Measurements from ENCODE around the gene SMCO2.
"Not testable (repeated sequence)": the region's sequence is repeated elsewhere in the genome, so short reads cannot be mapped to it uniquely, and the experiment has no call there.

SMCO2 gene

GRCh38 chr12:27530157-27530922 lies 83.8 kb downstream of the SMCO2 start:
- no peak for DNase-seq

GRCh38 chr12:27531896-27532295 lies 85.4 kb downstream of the SMCO2 start:
- no peak for DNase-seq

GRCh38 chr12:27534060-27534764 lies 87.7 kb downstream of the SMCO2 start:
- no peak for DNase-seq

- DNase-seq, result no peak
Observed at GRCh38 chr12:27534765-27535161, 88.2 kb downstream of the SMCO2 start.

DNA sequence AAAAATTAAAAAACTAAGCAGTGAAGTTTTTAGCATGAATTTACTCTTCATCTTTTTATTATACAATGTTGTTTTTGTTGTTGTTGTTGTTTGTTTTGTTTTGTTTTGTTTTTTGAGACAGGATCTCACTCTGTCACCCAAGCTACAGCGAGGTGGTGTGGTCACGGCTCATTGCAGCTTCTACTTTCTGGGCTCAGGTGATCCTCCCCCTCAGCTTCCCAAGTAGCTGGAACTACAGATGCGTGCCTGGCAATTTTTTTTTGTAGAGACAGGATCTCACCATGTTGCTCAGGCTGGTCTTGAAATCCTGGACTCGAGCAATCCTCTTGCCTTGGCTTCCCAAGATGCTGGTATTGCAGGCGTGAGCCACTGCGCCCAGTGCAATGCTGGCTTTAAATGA lies 88.8 kb downstream of the SMCO2 start:
- no peak for DNase-seq

DNA sequence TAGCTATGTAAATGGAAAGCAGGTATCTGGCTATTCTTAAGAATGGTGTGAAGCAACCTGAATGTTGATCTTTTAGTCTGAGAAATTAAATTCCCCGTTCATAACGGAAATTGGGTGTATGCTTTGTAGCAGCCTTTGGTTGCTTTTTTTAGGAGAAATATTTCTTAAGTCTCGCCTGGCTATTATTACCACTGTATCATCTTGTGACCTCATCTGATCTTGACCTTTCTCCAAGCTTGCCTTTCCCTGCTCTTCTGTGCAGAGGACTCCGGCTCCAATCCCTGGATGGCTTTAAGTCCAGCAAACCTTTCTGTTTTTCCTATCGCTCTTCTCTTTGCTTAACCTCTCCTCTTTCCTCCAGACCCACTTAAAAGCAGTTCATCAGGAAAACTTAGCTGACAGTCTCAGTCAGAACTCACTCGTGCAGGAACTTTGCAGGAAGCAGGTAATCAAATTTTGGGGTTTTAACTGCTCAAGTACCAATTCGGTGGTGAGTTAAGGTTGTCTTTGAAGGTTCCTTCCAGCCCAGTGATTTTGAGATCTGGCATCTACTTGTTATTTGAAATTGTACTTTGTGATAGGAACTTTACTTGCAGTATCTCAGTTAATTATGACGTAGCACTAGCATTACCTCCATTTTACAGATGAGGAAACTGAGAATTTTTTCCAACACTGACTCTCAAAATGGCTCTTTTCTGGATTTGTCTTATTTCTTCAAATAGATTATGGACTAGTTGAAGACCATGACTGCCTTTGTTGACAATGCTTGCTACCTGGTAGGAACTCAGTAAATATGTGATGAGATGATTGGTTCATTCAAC lies 91.5 kb downstream of the SMCO2 start:
- DNase-seq, result no peak

DNA sequence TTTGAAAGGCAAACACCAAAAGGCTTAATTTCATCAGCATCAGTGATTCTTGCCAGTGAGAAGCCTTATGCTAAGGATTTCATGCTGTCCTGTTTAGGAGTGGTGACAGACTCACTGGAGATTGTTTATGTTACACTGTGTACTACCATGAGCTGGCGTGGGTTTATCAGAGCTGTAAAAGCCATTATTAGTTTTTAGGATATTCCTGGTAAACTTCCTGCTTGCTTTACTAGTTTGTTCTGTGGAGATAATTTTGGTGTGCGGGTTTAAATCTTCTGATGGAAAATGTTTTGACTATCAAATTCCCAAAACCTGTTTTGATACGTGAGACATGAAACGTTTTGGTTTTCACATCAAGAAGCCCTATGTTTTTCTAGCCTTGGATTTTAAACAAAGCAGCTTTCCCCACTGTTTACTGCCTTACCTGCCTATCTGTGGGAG lies 92.7 kb downstream of the SMCO2 start:
- DNase-seq, result no peak

DNA sequence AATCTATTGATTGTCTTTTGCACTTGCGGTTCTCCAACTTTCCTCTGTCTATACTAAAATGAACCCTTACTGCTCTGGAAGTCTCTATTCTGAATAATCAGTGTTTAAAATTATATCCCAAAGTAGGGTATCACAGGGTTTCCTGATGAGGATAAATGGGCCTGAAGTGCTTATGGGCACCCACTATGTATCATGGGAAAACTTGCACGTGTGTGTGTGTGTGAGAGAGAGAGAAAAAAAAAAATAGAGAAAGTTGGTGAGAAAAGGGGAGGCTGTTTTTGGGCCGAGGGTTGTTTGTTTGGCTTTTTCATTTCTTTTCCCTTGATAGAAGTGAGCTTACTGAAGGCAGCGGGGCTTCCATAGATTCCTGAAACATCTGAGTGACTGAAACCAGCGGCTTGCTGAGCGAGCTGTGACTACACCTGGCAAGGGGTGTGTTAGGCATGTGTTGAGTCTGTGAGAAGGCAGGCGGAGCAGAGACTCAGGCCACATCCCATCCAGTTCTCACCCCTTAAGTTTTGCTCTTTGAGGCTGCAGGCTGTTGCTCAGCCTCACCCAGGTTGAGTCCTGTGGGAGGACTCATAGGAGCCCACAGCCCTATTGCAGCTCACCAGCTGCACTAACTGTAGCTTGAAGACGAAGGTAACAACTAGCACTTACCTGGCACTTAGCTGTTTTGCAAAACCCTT lies 94.6 kb downstream of the SMCO2 start:
- DNase-seq, result no peak

GRCh38 chr12:27542628-27543027 lies 96.1 kb downstream of the SMCO2 start:
- no peak for DNase-seq

DNA sequence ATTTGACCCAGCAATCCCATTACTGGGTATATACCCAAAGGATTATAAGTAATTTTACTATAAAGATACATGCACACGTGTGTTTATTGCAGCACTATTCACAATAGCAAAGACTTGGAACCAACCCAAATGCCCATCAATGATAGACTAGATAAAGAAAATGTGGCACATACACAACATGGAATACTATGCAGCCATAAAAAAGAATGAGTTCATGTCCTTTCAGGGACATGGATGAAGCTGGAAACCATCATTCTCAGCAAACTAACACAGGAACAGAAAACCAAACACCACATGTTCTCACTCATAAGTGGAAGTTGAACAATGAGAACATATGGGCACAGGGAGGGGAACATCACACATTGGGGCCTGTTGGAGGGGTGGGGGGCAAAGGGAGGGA lies 98.3 kb downstream of the SMCO2 start:
- DNase-seq, result not testable (repeated sequence)

DNA sequence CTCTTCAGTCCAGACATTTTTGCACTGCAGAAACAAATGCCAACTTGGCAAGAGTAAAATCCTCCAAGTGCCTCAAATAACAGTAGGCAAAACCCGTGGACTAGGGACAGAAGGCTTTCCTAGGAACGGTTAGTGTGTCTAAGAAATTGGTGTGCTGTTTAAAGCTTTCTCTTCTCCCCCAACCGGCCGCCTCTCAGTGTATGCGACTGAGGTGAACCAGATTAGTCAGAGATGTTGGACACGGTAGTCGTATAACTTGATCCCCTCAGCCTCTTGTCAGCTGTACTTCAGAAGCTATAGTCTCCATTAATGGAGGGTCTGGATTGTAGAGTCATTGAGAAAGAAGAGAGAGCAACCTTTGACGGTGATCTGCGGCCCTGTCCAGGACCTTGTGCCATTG lies 99.1 kb downstream of the SMCO2 start:
- DNase-seq, result no peak

DNA sequence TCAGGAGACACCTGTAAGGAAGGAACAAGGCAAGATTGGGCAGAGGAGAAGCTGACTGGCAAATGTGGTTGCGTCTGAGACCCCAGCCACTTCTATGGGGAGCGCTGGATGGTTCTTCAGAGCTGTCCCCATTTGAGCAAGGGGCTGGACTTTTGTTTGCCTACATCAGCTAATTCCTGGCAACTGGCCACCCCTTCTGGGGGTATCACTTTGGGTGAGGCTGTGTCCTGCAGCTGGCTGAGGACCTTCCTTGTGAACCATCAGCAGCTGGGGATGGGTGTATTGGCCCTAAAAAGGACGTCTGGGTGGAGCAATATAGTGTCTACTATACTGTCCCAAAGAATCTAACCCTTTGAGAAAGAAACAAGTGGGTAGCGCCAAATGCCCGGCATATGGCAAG lies 101.1 kb downstream of the SMCO2 start:
- no peak for DNase-seq

DNA sequence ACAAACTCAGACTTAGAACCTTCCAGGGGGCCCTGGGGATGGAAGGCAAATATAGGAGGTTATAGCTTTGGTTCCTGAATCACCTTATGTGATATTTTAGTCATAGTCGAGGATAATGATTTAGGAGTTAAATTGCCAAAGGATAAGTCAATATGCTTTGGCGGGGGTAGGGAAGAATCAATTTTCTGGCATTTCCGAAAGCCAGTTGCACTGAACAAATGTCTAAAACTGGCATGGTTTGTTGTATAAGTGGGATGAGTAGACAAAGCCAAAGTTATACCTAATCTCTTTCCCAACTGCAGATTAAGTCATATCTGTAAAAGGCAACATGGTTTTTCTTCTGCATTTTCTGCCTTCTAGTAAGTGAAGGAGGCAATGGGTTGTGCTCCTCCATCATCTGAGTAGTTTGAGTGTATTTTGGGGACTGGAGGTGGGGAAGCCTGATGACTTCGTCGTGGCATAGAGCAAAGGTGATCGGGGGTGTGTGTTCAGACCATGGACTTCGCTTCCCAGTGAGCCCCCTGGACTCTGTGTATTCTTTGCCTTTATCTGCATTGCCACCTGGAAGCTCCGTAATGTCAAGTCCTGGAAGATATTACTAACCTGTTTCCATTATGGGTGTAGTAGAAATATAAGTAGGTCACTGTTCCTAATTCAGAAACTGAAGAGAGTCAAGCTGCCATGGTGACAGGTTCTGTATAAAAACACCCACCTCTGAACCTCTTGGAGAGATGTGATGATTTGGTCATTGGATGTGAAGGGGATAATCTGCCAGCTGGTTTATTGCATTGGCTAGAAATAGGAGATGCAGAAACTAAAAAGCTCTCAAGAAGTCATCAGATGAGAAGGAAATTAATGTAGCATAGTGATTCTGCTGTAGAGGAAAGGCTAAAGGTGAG lies 102.0 kb downstream of the SMCO2 start:
- DNase-seq, result peak; percentile 31

GRCh38 chr12:27549236-27549800 lies 102.8 kb downstream of the SMCO2 start:
- DNase-seq, result no peak

- peak; percentile 6 for DNase-seq
Observed at GRCh38 chr12:27549801-27550652, 103.5 kb downstream of the SMCO2 start.

GRCh38 chr12:27550653-27550975 lies 104.1 kb downstream of the SMCO2 start:
- no peak for DNase-seq

GRCh38 chr12:27551172-27551840 lies 104.8 kb downstream of the SMCO2 start:
- no peak for DNase-seq
